ENCODE data around the gene CD74. TPM values are rescaled to one million over a fixed set of nuclear protein-coding genes. Genes with fewer than 3 reads are reported as not detected.

CD74 gene
- total and polyA plus RNA-seq, 10 of the 15 experiments (the other 5 are each of a cell fraction or from before 2014, with no cell fraction given): 1,387 to 11,063 (median 3,922) TPM

DNA sequence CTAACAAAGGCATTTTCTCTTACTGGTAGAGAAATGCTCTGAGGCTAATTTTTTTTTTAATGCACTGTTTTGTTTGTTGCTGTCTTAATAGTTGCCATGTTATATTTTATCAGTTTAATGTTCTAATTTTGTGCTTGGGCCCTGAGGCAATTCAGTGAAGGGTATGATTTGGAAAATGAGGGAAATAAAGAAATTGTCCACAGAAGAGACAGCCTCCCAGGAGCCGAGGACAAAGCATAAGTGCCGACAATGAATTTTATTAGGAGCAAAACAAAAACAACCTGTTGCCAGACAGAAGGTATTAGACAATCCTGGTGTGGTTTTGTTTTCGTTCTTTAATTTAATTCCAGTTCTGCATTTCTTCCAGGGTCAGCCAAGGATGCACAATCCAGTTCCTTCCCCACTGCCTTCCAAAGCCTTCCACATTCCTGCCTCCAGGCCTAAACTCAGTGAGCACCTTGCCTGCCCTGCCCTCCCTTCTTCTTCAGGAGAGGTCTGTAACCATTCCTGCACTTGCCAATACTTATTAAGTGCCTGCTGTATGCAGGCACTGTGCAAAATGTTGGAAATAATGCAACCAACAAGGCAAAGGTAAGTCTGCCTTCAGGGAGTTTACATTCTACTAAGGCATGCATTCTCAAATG, 59.6 kb downstream of the CD74 start:
- ATAC-seq (no peak), FAIRE-seq (no peak), DNase-seq (ENCODE audit: low read depth, low spot score) (no peak)
- Histone ChIP-seq H3K79me2 (ENCODE audit: control insufficient read depth, insufficient read depth, low read length) (peaks cover 7% of the 10 kb centered on the region), H2AFZ (ENCODE audit: control insufficient read depth, low read depth, low read length) (no peak overlapping the region), H4K20me1 (ENCODE audit: control insufficient read depth, insufficient read depth) (no peaks in the 10 kb centered on the region), H3K9ac (ENCODE audit: control insufficient read depth, insufficient read depth, low read length) (no peak overlapping the region), H3K4me2 (ENCODE audit: control insufficient read depth, insufficient read depth) (no peak overlapping the region), H3K27ac (ENCODE audit: control insufficient read depth, insufficient read depth) (no peak overlapping the region), H3K36me3 (ENCODE audit: control insufficient read depth in 2 of 2, insufficient read depth in 2 of 2, low read length in 1 of 2) (no peaks in the 10 kb centered on the region), H3K4me3 (no peak overlapping the region), H3K4me1 (ENCODE audit: control insufficient read depth, insufficient read depth, low read length) (peaks cover 8% of the 10 kb centered on the region), H3K27me3 (replicated peaks in 1 of 2; ENCODE audit: control insufficient read depth in 2 of 2, insufficient read depth in 2 of 2, low read length in 1 of 2) (no peaks in the 10 kb centered on the region), H3K9me3 (replicated peaks; ENCODE audit: control insufficient read depth, insufficient read depth, low read length) (no peaks in the 10 kb centered on the region)
- in situ Hi-C loops (cut with MboI): no loop called here
- CTCF ChIA-PET: interaction anchor here (3.1 kb wide), 1 partner anchor 9 kb away, joined by 20 read pairs; no protein-coding TSS in a partner anchor
- 52% methylated on average over 3 of the region's 3 CpGs for WGBS (ENCODE audit: insufficient coverage, insufficient replicate concordance, low lambda C conversion rate, missing lambda C conversion rate)
- SMC1A ChIA-PET (ENCODE audit: uncharacterized antibody, unreplicated experiment): no interaction called here
- BruUV-seq (replicated peaks): no TSS peak
- RAD21 ChIA-PET (ENCODE audit: unreplicated experiment): no interaction called here
- POLR2A ChIA-PET: no interaction called here
- intact Hi-C loops (cut with micrococcal nuclease; ENCODE audit: unreplicated experiment): loop anchor here (10.0 kb wide), 1 partner anchor 82 kb away; no protein-coding TSS in a partner anchor
- no peak for TF ChIP-seq TBL1XR1 (IDR thresholded peaks at IDR 0.05; ENCODE audit: low read depth, low read length)
- TF ChIP-seq GATAD2B (conservative IDR thresholded peaks at IDR 0.05; ENCODE audit: low read depth): no peak
- no peak for TF ChIP-seq NBN (IDR thresholded peaks at IDR 0.05)
- TF ChIP-seq, protein P1, sequence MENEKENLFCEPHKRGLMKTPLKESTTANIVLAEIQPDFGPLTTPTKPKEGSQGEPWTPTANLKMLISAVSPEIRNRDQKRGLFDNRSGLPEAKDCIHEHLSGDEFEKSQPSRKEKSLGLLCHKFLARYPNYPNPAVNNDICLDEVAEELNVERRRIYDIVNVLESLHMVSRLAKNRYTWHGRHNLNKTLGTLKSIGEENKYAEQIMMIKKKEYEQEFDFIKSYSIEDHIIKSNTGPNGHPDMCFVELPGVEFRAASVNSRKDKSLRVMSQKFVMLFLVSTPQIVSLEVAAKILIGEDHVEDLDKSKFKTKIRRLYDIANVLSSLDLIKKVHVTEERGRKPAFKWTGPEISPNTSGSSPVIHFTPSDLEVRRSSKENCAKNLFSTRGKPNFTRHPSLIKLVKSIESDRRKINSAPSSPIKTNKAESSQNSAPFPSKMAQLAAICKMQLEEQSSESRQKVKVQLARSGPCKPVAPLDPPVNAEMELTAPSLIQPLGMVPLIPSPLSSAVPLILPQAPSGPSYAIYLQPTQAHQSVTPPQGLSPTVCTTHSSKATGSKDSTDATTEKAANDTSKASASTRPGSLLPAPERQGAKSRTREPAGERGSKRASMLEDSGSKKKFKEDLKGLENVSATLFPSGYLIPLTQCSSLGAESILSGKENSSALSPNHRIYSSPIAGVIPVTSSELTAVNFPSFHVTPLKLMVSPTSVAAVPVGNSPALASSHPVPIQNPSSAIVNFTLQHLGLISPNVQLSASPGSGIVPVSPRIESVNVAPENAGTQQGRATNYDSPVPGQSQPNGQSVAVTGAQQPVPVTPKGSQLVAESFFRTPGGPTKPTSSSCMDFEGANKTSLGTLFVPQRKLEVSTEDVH (IDR thresholded peaks at IDR 0.05; ENCODE audit: low read depth, partially characterized antibody): no peak
- TF ChIP-seq, protein P2, sequence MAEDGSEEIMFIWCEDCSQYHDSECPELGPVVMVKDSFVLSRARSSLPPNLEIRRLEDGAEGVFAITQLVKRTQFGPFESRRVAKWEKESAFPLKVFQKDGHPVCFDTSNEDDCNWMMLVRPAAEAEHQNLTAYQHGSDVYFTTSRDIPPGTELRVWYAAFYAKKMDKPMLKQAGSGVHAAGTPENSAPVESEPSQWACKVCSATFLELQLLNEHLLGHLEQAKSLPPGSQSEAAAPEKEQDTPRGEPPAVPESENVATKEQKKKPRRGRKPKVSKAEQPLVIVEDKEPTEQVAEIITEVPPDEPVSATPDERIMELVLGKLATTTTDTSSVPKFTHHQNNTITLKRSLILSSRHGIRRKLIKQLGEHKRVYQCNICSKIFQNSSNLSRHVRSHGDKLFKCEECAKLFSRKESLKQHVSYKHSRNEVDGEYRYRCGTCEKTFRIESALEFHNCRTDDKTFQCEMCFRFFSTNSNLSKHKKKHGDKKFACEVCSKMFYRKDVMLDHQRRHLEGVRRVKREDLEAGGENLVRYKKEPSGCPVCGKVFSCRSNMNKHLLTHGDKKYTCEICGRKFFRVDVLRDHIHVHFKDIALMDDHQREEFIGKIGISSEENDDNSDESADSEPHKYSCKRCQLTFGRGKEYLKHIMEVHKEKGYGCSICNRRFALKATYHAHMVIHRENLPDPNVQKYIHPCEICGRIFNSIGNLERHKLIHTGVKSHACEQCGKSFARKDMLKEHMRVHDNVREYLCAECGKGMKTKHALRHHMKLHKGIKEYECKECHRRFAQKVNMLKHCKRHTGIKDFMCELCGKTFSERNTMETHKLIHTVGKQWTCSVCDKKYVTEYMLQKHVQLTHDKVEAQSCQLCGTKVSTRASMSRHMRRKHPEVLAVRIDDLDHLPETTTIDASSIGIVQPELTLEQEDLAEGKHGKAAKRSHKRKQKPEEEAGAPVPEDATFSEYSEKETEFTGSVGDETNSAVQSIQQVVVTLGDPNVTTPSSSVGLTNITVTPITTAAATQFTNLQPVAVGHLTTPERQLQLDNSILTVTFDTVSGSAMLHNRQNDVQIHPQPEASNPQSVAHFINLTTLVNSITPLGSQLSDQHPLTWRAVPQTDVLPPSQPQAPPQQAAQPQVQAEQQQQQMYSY (CRISPR knock-in tag; IDR thresholded peaks at IDR 0.05): no peak
- TF ChIP-seq RBBP5 (conservative IDR thresholded peaks at IDR 0.05): no peak
- TF ChIP-seq CBFB (IDR thresholded peaks at IDR 0.05; ENCODE audit: low read depth): no peak
- TF ChIP-seq, protein P3, sequence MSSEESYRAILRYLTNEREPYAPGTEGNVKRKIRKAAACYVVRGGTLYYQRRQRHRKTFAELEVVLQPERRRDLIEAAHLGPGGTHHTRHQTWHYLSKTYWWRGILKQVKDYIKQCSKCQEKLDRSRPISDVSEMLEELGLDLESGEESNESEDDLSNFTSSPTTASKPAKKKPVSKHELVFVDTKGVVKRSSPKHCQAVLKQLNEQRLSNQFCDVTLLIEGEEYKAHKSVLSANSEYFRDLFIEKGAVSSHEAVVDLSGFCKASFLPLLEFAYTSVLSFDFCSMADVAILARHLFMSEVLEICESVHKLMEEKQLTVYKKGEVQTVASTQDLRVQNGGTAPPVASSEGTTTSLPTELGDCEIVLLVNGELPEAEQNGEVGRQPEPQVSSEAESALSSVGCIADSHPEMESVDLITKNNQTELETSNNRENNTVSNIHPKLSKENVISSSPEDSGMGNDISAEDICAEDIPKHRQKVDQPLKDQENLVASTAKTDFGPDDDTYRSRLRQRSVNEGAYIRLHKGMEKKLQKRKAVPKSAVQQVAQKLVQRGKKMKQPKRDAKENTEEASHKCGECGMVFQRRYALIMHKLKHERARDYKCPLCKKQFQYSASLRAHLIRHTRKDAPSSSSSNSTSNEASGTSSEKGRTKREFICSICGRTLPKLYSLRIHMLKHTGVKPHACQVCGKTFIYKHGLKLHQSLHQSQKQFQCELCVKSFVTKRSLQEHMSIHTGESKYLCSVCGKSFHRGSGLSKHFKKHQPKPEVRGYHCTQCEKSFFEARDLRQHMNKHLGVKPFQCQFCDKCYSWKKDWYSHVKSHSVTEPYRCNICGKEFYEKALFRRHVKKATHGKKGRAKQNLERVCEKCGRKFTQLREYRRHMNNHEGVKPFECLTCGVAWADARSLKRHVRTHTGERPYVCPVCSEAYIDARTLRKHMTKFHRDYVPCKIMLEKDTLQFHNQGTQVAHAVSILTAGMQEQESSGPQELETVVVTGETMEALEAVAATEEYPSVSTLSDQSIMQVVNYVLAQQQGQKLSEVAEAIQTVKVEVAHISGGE (CRISPR knock-in tag; IDR thresholded peaks at IDR 0.05): no peak
- TF ChIP-seq HDAC2 (IDR thresholded peaks at IDR 0.05): no peak
- no peak for TF ChIP-seq RAD21 (IDR thresholded peaks at IDR 0.05; ENCODE audit: insufficient read depth, low read depth, low read length)
- TF ChIP-seq ZNF622 (IDR thresholded peaks at IDR 0.05): no peak
- TF ChIP-seq CREM (IDR thresholded peaks at IDR 0.05; ENCODE audit: low read depth): no peak
- TF ChIP-seq IRF4 (IDR thresholded peaks at IDR 0.05; ENCODE audit: low read depth, low read length): no peak

Measured in GM12878 (cell line).